Measurements from ENCODE around the gene ABCA13.

ABCA13 gene

DNA sequence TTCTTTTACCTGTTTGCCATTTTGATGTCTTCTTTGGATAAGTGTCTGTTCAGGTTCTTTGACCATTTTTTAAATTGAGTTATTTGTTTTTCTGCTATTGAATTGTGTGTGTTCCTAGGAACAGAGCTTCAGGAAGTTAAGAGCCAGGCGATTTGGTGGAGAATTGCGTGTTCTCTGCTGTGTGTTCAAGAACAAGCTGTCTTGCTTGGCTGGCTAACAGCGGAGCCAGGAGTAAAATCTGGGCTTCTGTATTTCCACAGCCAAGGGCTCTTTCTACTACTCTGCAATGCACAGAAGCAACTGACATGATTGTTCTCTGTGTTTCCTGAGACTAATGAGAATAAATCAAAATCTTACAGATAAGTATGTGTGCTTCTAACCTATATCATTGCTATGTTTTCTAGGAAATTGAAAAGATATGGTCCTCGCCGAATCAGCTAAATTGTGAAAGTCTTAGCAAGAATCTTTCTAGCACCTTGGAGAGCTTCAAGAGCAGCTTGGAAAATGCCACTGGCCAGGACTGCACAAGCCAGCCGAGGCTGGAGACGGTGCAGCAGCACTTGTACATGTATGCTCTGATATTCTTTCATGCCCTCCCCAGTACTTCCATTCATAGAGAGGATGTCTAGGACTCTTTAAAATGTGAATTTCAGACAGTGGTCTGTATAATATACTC lies 124.2 kb downstream of the ABCA13 start:
- peaks cover 7% of the 10 kb centered on the region for H3K27me3 Mint-ChIP-seq
- H3K9me3 Mint-ChIP-seq, result no peaks in the 10 kb centered on the region
- H3K4me1 Mint-ChIP-seq, result peaks cover 5% of the 10 kb centered on the region
- ATAC-seq (no peak), DNase-seq (no peak)
- no peak overlapping the region for H3K27ac Mint-ChIP-seq
- H3K4me3 Mint-ChIP-seq, result no peak overlapping the region

DNA sequence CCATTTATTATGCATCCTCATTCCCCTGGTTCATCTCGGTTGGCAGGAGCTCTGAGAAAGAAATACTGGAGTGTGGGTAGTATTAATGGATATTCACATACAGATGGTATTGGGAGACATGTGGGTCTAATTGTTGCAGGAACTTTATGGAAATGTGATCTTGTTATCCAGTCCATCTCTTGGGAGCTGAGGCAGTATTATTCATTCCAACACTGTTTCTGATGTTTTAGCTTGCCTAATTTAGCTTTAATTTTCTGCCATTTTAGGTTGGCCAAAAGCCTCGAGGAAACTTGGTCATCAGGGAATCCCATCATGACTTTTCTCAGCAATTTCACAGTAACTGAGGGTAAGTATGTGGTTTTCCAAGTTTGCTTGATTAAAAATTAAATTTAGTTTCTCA lies 125.7 kb downstream of the ABCA13 start:
- H3K27ac Mint-ChIP-seq, result no peak overlapping the region
- ATAC-seq, result no peak
- peaks cover 5% of the 10 kb centered on the region for H3K4me1 Mint-ChIP-seq
- no peak overlapping the region for H3K4me3 Mint-ChIP-seq
- no peaks in the 10 kb centered on the region for H3K9me3 Mint-ChIP-seq
- peaks cover 7% of the 10 kb centered on the region for H3K27me3 Mint-ChIP-seq
- DNase-seq, result no peak

DNA sequence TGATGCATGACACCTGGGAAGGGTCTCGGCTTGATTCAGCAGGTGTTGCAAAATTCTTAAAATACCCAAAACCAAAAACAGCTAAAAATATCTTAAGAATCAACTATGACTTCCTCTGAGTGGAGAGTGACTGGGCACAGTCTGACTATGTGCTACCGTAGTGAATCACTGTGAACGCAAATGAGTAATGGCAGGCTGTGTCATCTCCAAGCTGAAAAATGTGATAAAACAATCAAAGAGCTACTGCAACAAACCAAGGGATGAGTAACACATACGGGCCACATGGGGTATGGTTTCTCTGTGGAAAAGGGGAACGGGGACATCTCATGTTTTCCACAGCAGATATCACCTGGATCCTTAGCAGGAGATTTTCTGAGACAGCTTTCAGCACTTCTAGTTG lies 127.5 kb downstream of the ABCA13 start:
- peak; percentile 84 for ATAC-seq
- Mint-ChIP-seq H3K4me1 (no peaks in the 10 kb centered on the region), H3K27me3 (no peaks in the 10 kb centered on the region), H3K9me3 (no peaks in the 10 kb centered on the region), H3K4me3 (no peak overlapping the region), H3K27ac (no peak overlapping the region)
- DNase-seq, result peak in 1 of 2 donors; percentile 15

DNA sequence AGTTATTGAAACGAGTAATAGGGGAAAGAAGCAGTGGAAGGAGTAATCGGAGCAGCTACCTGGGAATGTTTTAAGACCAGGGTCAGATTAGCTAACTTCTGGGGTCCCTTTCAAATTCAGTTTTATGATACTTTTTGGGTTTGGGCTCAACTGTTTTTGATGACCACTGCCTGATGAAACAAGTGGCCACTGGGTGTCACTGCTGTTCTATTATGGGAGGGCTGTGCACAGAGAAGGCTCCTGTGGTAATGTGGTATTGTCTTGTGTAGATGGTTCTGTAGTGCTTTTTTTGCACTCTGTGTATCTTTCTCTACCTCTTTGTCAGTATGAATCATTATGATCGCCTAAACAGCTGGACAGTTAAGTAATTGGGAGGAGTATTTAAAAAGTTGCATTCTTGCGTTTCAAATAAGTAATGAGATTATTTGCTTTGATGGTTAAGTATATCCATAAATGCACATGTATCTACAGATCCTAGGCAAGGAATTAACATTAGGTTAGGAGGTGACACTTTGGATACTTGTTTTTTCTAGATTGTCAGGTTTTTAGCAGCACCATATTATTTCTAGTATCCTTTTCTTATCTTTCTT lies 128.4 kb downstream of the ABCA13 start:
- DNase-seq (peak; percentile 23 to 50), ATAC-seq (peak; percentile 87)
- no peak overlapping the region for H3K27ac Mint-ChIP-seq

DNA sequence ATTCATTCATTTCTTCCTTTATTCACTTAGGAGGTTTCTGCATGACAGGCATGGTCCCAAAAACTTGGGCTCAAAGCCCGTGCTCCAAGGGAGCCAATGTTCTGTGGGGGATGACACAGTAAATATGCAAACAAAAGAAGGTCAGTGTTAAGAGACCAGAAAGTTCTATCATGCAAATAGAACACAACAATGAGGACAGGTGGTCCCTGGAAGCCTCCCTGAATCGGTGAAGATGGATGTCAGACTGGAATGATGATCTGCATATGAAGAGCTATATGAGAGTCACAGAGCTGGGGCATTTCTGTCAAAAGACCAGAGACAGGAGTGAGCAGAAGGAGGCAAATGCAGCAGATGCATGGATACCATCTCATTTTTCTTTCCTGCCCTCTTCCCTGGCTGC lies 129.0 kb downstream of the ABCA13 start:
- H3K4me1 Mint-ChIP-seq, result no peaks in the 10 kb centered on the region
- no peak for DNase-seq
- no peak for ATAC-seq
- H3K27ac Mint-ChIP-seq, result no peak overlapping the region
- no peaks in the 10 kb centered on the region for H3K9me3 Mint-ChIP-seq
- no peak overlapping the region for H3K4me3 Mint-ChIP-seq
- H3K27me3 Mint-ChIP-seq, result no peaks in the 10 kb centered on the region

More for the DNA sequence above, 128.4 kb downstream of the ABCA13 start:
- no peaks in the 10 kb centered on the region for H3K9me3 Mint-ChIP-seq
- H3K4me1 Mint-ChIP-seq, result no peaks in the 10 kb centered on the region
- H3K27me3 Mint-ChIP-seq, result no peaks in the 10 kb centered on the region
- H3K4me3 Mint-ChIP-seq, result no peak overlapping the region

- Mint-ChIP-seq H3K4me3 (no peak overlapping the region), H3K27ac (peak overlapping the region in 1 of 2 donors; percentile 87), H3K27me3 (no peaks in the 10 kb centered on the region), H3K4me1 (no peaks in the 10 kb centered on the region), H3K9me3 (no peaks in the 10 kb centered on the region)
- no peak for DNase-seq
- no peak for ATAC-seq
Observed at GRCh38 chr7:48301201-48301600, 129.9 kb downstream of the ABCA13 start.

GRCh38 chr7:48304641-48305040 lies 133.4 kb downstream of the ABCA13 start:
- no peaks in the 10 kb centered on the region for H3K27me3 Mint-ChIP-seq
- no peaks in the 10 kb centered on the region for H3K9me3 Mint-ChIP-seq
- no peak overlapping the region for H3K27ac Mint-ChIP-seq
- DNase-seq (no peak), ATAC-seq (no peak)
- no peaks in the 10 kb centered on the region for H3K4me1 Mint-ChIP-seq
- H3K4me3 Mint-ChIP-seq, result no peak overlapping the region

GRCh38 chr7:48305661-48306060 lies 134.4 kb downstream of the ABCA13 start:
- no peak overlapping the region for H3K27ac Mint-ChIP-seq
- no peaks in the 10 kb centered on the region for H3K9me3 Mint-ChIP-seq
- no peak for ATAC-seq
- H3K27me3 Mint-ChIP-seq, result no peaks in the 10 kb centered on the region
- H3K4me1 Mint-ChIP-seq, result no peaks in the 10 kb centered on the region
- H3K4me3 Mint-ChIP-seq, result no peak overlapping the region
- no peak for DNase-seq

GRCh38 chr7:48307041-48307714 lies 135.9 kb downstream of the ABCA13 start:
- DNase-seq, result no peak
- H3K27me3 Mint-ChIP-seq, result no peaks in the 10 kb centered on the region
- ATAC-seq, result no peak
- H3K27ac Mint-ChIP-seq, result no peak overlapping the region
- no peaks in the 10 kb centered on the region for H3K4me1 Mint-ChIP-seq
- no peaks in the 10 kb centered on the region for H3K9me3 Mint-ChIP-seq
- H3K4me3 Mint-ChIP-seq, result no peak overlapping the region

- H3K4me1 Mint-ChIP-seq, result no peaks in the 10 kb centered on the region
- no peak overlapping the region for H3K4me3 Mint-ChIP-seq
- no peaks in the 10 kb centered on the region for H3K27me3 Mint-ChIP-seq
- DNase-seq (no peak), ATAC-seq (no peak)
- H3K27ac Mint-ChIP-seq, result peak overlapping the region; percentile 33 to 42
- no peaks in the 10 kb centered on the region for H3K9me3 Mint-ChIP-seq
Observed at GRCh38 chr7:48309720-48310119, 138.5 kb downstream of the ABCA13 start.

DNA sequence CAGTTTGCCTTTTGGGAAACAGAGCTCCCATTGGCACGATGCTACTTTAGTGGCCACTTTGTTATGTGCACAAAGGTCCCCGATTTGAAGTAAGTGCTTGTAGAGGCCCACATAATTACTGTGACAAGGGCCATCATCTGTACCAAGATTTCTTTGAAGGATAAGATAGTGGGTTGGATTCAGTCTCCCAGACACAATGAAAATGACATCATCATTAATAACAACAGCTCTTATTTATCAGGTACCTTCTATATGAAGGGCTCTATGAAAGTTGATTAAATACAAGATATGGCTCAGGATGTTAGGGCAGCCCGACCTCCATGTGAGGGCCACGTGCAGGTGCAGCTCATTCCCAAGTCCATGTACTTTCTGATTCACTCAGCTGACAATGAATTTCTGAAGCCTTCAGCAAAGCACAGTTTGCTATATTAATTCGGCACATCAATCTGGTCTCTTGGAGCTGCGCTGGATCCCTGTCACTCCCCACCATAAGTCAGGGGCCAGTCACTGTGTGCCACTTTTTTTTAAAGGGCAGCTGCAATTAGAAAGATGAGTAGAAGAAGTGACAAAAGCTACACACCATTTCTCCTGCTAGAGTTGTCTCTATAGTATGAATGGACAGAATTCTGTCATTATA lies 140.3 kb downstream of the ABCA13 start:
- no peak overlapping the region for H3K4me3 Mint-ChIP-seq
- no peaks in the 10 kb centered on the region for H3K4me1 Mint-ChIP-seq
- no peak overlapping the region for H3K27ac Mint-ChIP-seq
- no peaks in the 10 kb centered on the region for H3K9me3 Mint-ChIP-seq
- ATAC-seq (no peak), DNase-seq (no peak)
- no peaks in the 10 kb centered on the region for H3K27me3 Mint-ChIP-seq

DNA sequence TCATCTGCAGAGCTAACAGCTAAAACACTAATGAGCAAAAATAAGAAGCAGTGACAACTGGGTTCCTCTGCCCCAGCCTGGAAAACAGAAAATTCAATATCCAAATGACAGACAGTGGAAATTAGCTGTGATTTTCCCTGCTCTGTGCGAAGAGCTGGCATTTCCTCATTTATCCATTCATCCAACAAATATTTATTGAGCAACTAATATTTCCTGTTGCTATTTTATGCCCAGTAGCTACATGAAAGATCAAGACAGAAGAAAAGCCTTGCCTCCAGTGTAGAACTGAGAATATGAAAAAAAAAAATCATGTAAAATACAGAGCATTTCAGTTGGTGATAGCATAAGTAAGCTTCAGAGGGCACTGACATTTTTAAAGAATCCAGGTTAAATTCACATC lies 140.9 kb downstream of the ABCA13 start:
- no peak overlapping the region for H3K4me3 Mint-ChIP-seq
- no peaks in the 10 kb centered on the region for H3K27me3 Mint-ChIP-seq
- H3K27ac Mint-ChIP-seq, result no peak overlapping the region
- H3K9me3 Mint-ChIP-seq, result no peaks in the 10 kb centered on the region
- ATAC-seq (no peak), DNase-seq (no peak)
- H3K4me1 Mint-ChIP-seq, result no peaks in the 10 kb centered on the region

DNA sequence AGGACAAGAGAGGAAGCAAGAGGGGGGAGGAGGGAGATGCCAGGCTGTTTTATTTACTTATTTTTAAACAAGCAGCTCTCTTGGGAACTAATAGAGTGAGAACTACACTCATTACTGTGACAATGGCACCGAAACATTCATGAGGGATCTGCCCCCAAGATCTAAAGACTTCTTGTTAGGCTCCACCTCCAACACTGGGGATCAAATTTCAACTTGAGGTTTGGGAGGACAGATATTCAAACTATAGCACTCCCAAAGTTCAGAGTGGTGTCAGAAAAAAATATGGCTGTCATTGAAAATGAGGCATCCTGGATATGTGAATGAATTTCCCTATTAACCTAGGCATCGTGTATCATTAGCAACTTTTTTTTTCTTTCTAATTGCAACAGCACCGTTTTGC lies 145.5 kb downstream of the ABCA13 start:
- Mint-ChIP-seq H3K4me3 (no peak overlapping the region), H3K27me3 (no peaks in the 10 kb centered on the region), H3K27ac (no peak overlapping the region), H3K9me3 (no peaks in the 10 kb centered on the region), H3K4me1 (no peaks in the 10 kb centered on the region)
- DNase-seq, result no peak
- no peak for ATAC-seq

GRCh38 chr7:48317360-48317759 lies 146.1 kb downstream of the ABCA13 start:
- no peak for DNase-seq
- H3K27ac Mint-ChIP-seq, result no peak overlapping the region
- peaks cover 0 to 2% of the 10 kb centered on the region in 2 donors for H3K9me3 Mint-ChIP-seq
- H3K4me1 Mint-ChIP-seq, result no peaks in the 10 kb centered on the region
- no peaks in the 10 kb centered on the region for H3K27me3 Mint-ChIP-seq
- ATAC-seq, result no peak
- no peak overlapping the region for H3K4me3 Mint-ChIP-seq

GRCh38 chr7:48321319-48322010 lies 150.2 kb downstream of the ABCA13 start:
- DNase-seq (no peak), ATAC-seq (peak; percentile 28)
- Mint-ChIP-seq H3K9me3 (peaks cover 5 to 10% of the 10 kb centered on the region in 2 donors), H3K4me1 (no peaks in the 10 kb centered on the region), H3K27ac (no peak overlapping the region), H3K4me3 (no peak overlapping the region), H3K27me3 (no peaks in the 10 kb centered on the region)
